Choroid plexus epithelial cell (primary cell): ENCODE measurements around the gene CLSTN3.
"Not testable (repeated sequence)": the region's sequence is repeated elsewhere in the genome, so short reads cannot be mapped to it uniquely, and the experiment has no call there.

Experiments
- DNase-seq: peaks from one replicate; pipeline ENCODE4 v3.0.0-alpha.2; 2010; ENCODE audit warnings: low read depth
- H3K4me3 ChIP-seq: 2 replicates; pipeline ENCODE4 v1.5.1; 2011; ENCODE audit warnings: low read depth, mild to moderate bottlenecking, control low read depth, low read length, moderate library complexity
- TF ChIP-seq, protein P1 (sequence below): conservative IDR thresholded peaks from 2 replicates; pipeline ENCODE4 v1.5.1; 2011; ENCODE audit warnings: low read depth, mild to moderate bottlenecking, control low read depth, inconsistent platforms, low read length, moderate library complexity

Gene CLSTN3

DNA sequence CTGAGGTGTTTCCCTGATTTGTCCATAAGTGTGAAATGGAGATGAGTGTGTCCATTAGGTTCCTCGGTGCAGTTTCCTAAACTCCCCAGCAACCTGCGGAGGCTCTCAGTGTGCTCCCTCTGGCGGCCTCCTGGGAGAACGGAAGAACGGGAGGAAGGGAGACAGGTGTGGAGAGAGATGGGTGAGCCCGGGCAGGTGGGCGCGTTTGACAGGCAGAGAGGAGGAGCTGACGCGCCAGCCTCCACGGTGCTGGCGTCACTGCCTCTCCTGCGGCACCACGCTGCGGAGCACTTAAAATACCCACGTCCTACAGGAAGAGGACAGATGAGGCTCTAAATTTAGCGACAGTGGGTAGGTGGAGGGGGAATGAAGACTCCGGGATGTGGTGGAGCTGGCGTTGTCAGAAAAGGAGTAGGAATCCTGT is 32.5 kb downstream of the CLSTN3 start:
- TF ChIP-seq, protein P1, sequence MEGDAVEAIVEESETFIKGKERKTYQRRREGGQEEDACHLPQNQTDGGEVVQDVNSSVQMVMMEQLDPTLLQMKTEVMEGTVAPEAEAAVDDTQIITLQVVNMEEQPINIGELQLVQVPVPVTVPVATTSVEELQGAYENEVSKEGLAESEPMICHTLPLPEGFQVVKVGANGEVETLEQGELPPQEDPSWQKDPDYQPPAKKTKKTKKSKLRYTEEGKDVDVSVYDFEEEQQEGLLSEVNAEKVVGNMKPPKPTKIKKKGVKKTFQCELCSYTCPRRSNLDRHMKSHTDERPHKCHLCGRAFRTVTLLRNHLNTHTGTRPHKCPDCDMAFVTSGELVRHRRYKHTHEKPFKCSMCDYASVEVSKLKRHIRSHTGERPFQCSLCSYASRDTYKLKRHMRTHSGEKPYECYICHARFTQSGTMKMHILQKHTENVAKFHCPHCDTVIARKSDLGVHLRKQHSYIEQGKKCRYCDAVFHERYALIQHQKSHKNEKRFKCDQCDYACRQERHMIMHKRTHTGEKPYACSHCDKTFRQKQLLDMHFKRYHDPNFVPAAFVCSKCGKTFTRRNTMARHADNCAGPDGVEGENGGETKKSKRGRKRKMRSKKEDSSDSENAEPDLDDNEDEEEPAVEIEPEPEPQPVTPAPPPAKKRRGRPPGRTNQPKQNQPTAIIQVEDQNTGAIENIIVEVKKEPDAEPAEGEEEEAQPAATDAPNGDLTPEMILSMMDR = peak; percentile 75
- peak; percentile 42 for DNase-seq
- H3K4me3 ChIP-seq = no peak overlapping the region

GRCh38 chr12:7169951-7170350 is 39.8 kb downstream of the CLSTN3 start:
- no peak overlapping the region for H3K4me3 ChIP-seq
- no peak for DNase-seq
- TF ChIP-seq, protein P1 = no peak

- H3K4me3 ChIP-seq = no peak overlapping the region
- TF ChIP-seq, protein P1 = no peak
- DNase-seq = no peak
Observed at GRCh38 chr12:7171854-7172253, 41.7 kb downstream of the CLSTN3 start.

- no peak overlapping the region for H3K4me3 ChIP-seq
- DNase-seq = peak; percentile 31
- TF ChIP-seq, protein P1 = no peak
Observed at GRCh38 chr12:7175493-7175892, 45.3 kb downstream of the CLSTN3 start.

GRCh38 chr12:7176595-7176994 is 46.4 kb downstream of the CLSTN3 start:
- DNase-seq = no peak
- TF ChIP-seq, protein P1 = no peak
- H3K4me3 ChIP-seq = no peak overlapping the region

DNA sequence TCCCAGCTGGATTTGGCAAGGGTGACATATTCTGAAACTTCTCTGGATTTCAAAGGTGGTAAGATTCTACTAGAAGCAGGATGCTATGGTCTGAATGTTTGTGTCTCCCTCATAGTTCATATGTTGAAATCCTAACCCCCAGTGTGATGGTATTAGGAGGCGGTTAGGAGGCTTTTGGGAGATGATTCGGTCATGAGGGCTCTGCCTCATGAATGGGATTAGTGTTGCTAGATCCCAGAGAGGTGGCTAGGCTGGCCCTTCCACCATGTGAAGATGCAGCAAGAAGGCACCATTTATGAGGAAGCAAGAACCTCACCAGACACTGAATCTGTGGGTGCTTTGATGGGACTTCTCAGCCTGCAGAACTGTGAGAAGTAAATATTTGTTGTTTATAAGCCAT is 48.3 kb downstream of the CLSTN3 start:
- DNase-seq = no peak
- TF ChIP-seq, protein P1 = no peak
- no peak overlapping the region for H3K4me3 ChIP-seq

DNA sequence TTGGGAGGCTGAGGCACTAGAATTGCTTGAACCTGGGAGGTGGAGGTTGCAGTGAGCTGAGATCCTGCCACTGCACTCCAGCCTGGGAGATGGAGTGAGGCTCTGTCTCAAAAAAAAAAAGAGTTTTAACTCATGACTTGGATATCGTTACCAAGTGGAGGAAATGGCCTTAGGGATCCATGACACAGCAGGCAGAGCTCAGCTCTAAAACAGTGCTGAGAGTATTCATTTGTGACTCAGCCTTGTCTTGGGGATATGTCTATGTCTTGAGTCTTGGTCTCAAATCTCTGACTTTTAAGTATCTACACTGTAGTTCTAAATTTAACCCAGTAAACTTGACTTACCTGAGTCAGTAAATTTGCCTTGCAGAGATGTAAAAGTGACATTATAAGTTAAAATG is 50.5 kb downstream of the CLSTN3 start:
- no peak overlapping the region for H3K4me3 ChIP-seq
- no peak for DNase-seq
- TF ChIP-seq, protein P1 = no peak

DNA sequence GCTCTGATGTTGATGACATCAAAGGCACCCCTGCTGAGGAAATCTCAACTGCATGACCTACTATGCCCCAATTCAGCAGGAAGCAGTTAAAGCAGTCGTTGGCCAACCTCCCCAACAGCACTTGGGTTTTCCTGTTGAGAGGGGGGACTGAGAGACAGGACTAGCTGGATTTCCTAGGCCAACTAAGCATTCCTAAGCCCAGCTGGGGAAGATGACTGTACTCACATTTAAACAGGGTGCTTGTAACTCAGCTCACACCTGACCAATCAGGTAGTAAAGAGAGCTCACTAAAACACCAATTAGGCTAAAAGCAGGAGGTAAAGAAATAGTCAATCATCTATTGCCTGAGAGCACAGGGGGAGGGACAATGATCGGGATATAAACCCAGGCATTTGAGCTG is 55.9 kb downstream of the CLSTN3 start:
- not testable (repeated sequence) for DNase-seq, H3K4me3 ChIP-seq
